ENCODE data around the gene PAQR9.

The PAQR9 gene

GRCh38 chr3:142943349-142943748 is 20.1 kb downstream of the PAQR9 start:
- H3K27ac ChIP-seq (ENCODE audit: low read depth, low read length) = no peak overlapping the region
- no peaks in the 10 kb centered on the region for H3K36me3 ChIP-seq (ENCODE audit: control insufficient read depth in 1 of 2, insufficient read depth in 2 of 2, low read length in 2 of 2)
- no peak overlapping the region for H3K9ac ChIP-seq (ENCODE audit: low read depth in 1 of 2, low read length in 2 of 2)
- peaks cover 0 to 3% of the 10 kb centered on the region in 2 donors for H3K4me1 ChIP-seq (ENCODE audit: control insufficient read depth in 1 of 2, insufficient read depth in 2 of 2, low read length in 2 of 2)
- H3K9me3 ChIP-seq (ENCODE audit: control insufficient read depth in 1 of 2, low read length in 2 of 2) = no peaks in the 10 kb centered on the region
- no peak overlapping the region for H3K4me3 ChIP-seq (ENCODE audit: low read depth in 1 of 2, low read length in 2 of 2)
- peaks cover 6 to 14% of the 10 kb centered on the region in 2 donors for H3K27me3 ChIP-seq (ENCODE audit: control insufficient read depth in 1 of 2, insufficient read depth in 2 of 2, low read length in 2 of 2)

- no peak overlapping the region for H3K4me3 ChIP-seq (ENCODE audit: low read depth in 1 of 2, low read length in 2 of 2)
- no peaks in the 10 kb centered on the region for H3K27me3 ChIP-seq (ENCODE audit: control insufficient read depth in 1 of 2, insufficient read depth in 2 of 2, low read length in 2 of 2)
- H3K4me1 ChIP-seq (ENCODE audit: control insufficient read depth in 1 of 2, insufficient read depth in 2 of 2, low read length in 2 of 2) = peaks cover 0 to 3% of the 10 kb centered on the region in 2 donors
- H3K27ac ChIP-seq (ENCODE audit: low read depth, low read length) = no peak overlapping the region
- H3K36me3 ChIP-seq (ENCODE audit: control insufficient read depth in 1 of 2, insufficient read depth in 2 of 2, low read length in 2 of 2) = no peaks in the 10 kb centered on the region
- H3K9ac ChIP-seq (ENCODE audit: low read depth in 1 of 2, low read length in 2 of 2) = no peak overlapping the region
- H3K9me3 ChIP-seq (ENCODE audit: control insufficient read depth in 1 of 2, low read length in 2 of 2) = no peaks in the 10 kb centered on the region
Measured at GRCh38 chr3:142941373-142942123, 21.9 kb downstream of the PAQR9 start.

- H3K27ac ChIP-seq (ENCODE audit: low read depth, low read length) = no peak overlapping the region
- no peak overlapping the region for H3K9ac ChIP-seq (ENCODE audit: low read depth in 1 of 2, low read length in 2 of 2)
- peaks cover 0 to 3% of the 10 kb centered on the region in 2 donors for H3K4me1 ChIP-seq (ENCODE audit: control insufficient read depth in 1 of 2, insufficient read depth in 2 of 2, low read length in 2 of 2)
- H3K9me3 ChIP-seq (ENCODE audit: control insufficient read depth in 1 of 2, low read length in 2 of 2) = no peaks in the 10 kb centered on the region
- H3K4me3 ChIP-seq (ENCODE audit: low read depth in 1 of 2, low read length in 2 of 2) = no peak overlapping the region
- H3K36me3 ChIP-seq (ENCODE audit: control insufficient read depth in 1 of 2, insufficient read depth in 2 of 2, low read length in 2 of 2) = no peaks in the 10 kb centered on the region
- no peaks in the 10 kb centered on the region for H3K27me3 ChIP-seq (ENCODE audit: control insufficient read depth in 1 of 2, insufficient read depth in 2 of 2, low read length in 2 of 2)
Measured at GRCh38 chr3:142940472-142940871, 23.0 kb downstream of the PAQR9 start.

GRCh38 chr3:142940000-142940399 is 23.5 kb downstream of the PAQR9 start:
- Histone ChIP-seq H3K4me3 (ENCODE audit: low read depth in 1 of 2, low read length in 2 of 2) (no peak overlapping the region), H3K27ac (ENCODE audit: low read depth, low read length) (no peak overlapping the region), H3K9me3 (ENCODE audit: control insufficient read depth in 1 of 2, low read length in 2 of 2) (no peaks in the 10 kb centered on the region), H3K9ac (ENCODE audit: low read depth in 1 of 2, low read length in 2 of 2) (no peak overlapping the region), H3K27me3 (ENCODE audit: control insufficient read depth in 1 of 2, insufficient read depth in 2 of 2, low read length in 2 of 2) (no peaks in the 10 kb centered on the region), H3K4me1 (ENCODE audit: control insufficient read depth in 1 of 2, insufficient read depth in 2 of 2, low read length in 2 of 2) (peaks cover 0 to 3% of the 10 kb centered on the region in 2 donors), H3K36me3 (ENCODE audit: control insufficient read depth in 1 of 2, insufficient read depth in 2 of 2, low read length in 2 of 2) (no peaks in the 10 kb centered on the region)

GRCh38 chr3:142935963-142936362 is 27.5 kb downstream of the PAQR9 start:
- no peak overlapping the region for H3K4me3 ChIP-seq (ENCODE audit: low read depth in 1 of 2, low read length in 2 of 2)

GRCh38 chr3:142934887-142935269 is 28.6 kb downstream of the PAQR9 start:
- Histone ChIP-seq H3K36me3 (ENCODE audit: control insufficient read depth in 1 of 2, insufficient read depth in 2 of 2, low read length in 2 of 2) (no peaks in the 10 kb centered on the region), H3K9ac (ENCODE audit: low read depth in 1 of 2, low read length in 2 of 2) (no peak overlapping the region), H3K9me3 (ENCODE audit: control insufficient read depth in 1 of 2, low read length in 2 of 2) (no peaks in the 10 kb centered on the region), H3K4me1 (ENCODE audit: control insufficient read depth in 1 of 2, insufficient read depth in 2 of 2, low read length in 2 of 2) (no peaks in the 10 kb centered on the region), H3K27me3 (ENCODE audit: control insufficient read depth in 1 of 2, insufficient read depth in 2 of 2, low read length in 2 of 2) (no peaks in the 10 kb centered on the region), H3K4me3 (ENCODE audit: low read depth in 1 of 2, low read length in 2 of 2) (no peak overlapping the region), H3K27ac (ENCODE audit: low read depth, low read length) (no peak overlapping the region)

More at GRCh38 chr3:142935963-142936362, 27.5 kb downstream of the PAQR9 start:
- Histone ChIP-seq H3K27me3 (ENCODE audit: control insufficient read depth in 1 of 2, insufficient read depth in 2 of 2, low read length in 2 of 2) (no peaks in the 10 kb centered on the region), H3K9me3 (ENCODE audit: control insufficient read depth in 1 of 2, low read length in 2 of 2) (no peaks in the 10 kb centered on the region), H3K4me1 (ENCODE audit: control insufficient read depth in 1 of 2, insufficient read depth in 2 of 2, low read length in 2 of 2) (no peaks in the 10 kb centered on the region), H3K9ac (ENCODE audit: low read depth in 1 of 2, low read length in 2 of 2) (no peak overlapping the region), H3K27ac (ENCODE audit: low read depth, low read length) (no peak overlapping the region), H3K36me3 (ENCODE audit: control insufficient read depth in 1 of 2, insufficient read depth in 2 of 2, low read length in 2 of 2) (no peaks in the 10 kb centered on the region)

GRCh38 chr3:142934128-142934886 is 29.2 kb downstream of the PAQR9 start:
- Histone ChIP-seq H3K4me3 (ENCODE audit: low read depth in 1 of 2, low read length in 2 of 2) (no peak overlapping the region), H3K4me1 (ENCODE audit: control insufficient read depth in 1 of 2, insufficient read depth in 2 of 2, low read length in 2 of 2) (no peaks in the 10 kb centered on the region), H3K27me3 (ENCODE audit: control insufficient read depth in 1 of 2, insufficient read depth in 2 of 2, low read length in 2 of 2) (no peaks in the 10 kb centered on the region), H3K27ac (ENCODE audit: low read depth, low read length) (no peak overlapping the region), H3K36me3 (ENCODE audit: control insufficient read depth in 1 of 2, insufficient read depth in 2 of 2, low read length in 2 of 2) (no peaks in the 10 kb centered on the region), H3K9me3 (ENCODE audit: control insufficient read depth in 1 of 2, low read length in 2 of 2) (no peaks in the 10 kb centered on the region), H3K9ac (ENCODE audit: low read depth in 1 of 2, low read length in 2 of 2) (no peak overlapping the region)

GRCh38 chr3:142931222-142931621 is 32.3 kb downstream of the PAQR9 start:
- no peaks in the 10 kb centered on the region for H3K27me3 ChIP-seq (ENCODE audit: control insufficient read depth in 1 of 2, insufficient read depth in 2 of 2, low read length in 2 of 2)
- no peak overlapping the region for H3K4me3 ChIP-seq (ENCODE audit: low read depth in 1 of 2, low read length in 2 of 2)
- H3K36me3 ChIP-seq (ENCODE audit: control insufficient read depth in 1 of 2, insufficient read depth in 2 of 2, low read length in 2 of 2) = no peaks in the 10 kb centered on the region
- H3K9ac ChIP-seq (ENCODE audit: low read depth in 1 of 2, low read length in 2 of 2) = no peak overlapping the region
- no peak overlapping the region for H3K27ac ChIP-seq (ENCODE audit: low read depth, low read length)
- H3K4me1 ChIP-seq (ENCODE audit: control insufficient read depth in 1 of 2, insufficient read depth in 2 of 2, low read length in 2 of 2) = no peaks in the 10 kb centered on the region
- H3K9me3 ChIP-seq (ENCODE audit: control insufficient read depth in 1 of 2, low read length in 2 of 2) = no peaks in the 10 kb centered on the region

- Histone ChIP-seq H3K9me3 (ENCODE audit: control insufficient read depth in 1 of 2, low read length in 2 of 2) (no peaks in the 10 kb centered on the region), H3K9ac (ENCODE audit: low read depth in 1 of 2, low read length in 2 of 2) (no peak overlapping the region), H3K27me3 (ENCODE audit: control insufficient read depth in 1 of 2, insufficient read depth in 2 of 2, low read length in 2 of 2) (no peaks in the 10 kb centered on the region), H3K27ac (ENCODE audit: low read depth, low read length) (no peak overlapping the region), H3K36me3 (ENCODE audit: control insufficient read depth in 1 of 2, insufficient read depth in 2 of 2, low read length in 2 of 2) (no peaks in the 10 kb centered on the region), H3K4me3 (ENCODE audit: low read depth in 1 of 2, low read length in 2 of 2) (no peak overlapping the region), H3K4me1 (ENCODE audit: control insufficient read depth in 1 of 2, insufficient read depth in 2 of 2, low read length in 2 of 2) (no peaks in the 10 kb centered on the region)
Measured at GRCh38 chr3:142930463-142930862, 33.0 kb downstream of the PAQR9 start.

GRCh38 chr3:142929890-142930289 is 33.6 kb downstream of the PAQR9 start:
- no peak overlapping the region for H3K4me3 ChIP-seq (ENCODE audit: low read depth in 1 of 2, low read length in 2 of 2)
- H3K27ac ChIP-seq (ENCODE audit: low read depth, low read length) = no peak overlapping the region
- H3K4me1 ChIP-seq (ENCODE audit: control insufficient read depth in 1 of 2, insufficient read depth in 2 of 2, low read length in 2 of 2) = no peaks in the 10 kb centered on the region
- H3K9me3 ChIP-seq (ENCODE audit: control insufficient read depth in 1 of 2, low read length in 2 of 2) = no peaks in the 10 kb centered on the region
- no peaks in the 10 kb centered on the region for H3K27me3 ChIP-seq (ENCODE audit: control insufficient read depth in 1 of 2, insufficient read depth in 2 of 2, low read length in 2 of 2)
- H3K36me3 ChIP-seq (ENCODE audit: control insufficient read depth in 1 of 2, insufficient read depth in 2 of 2, low read length in 2 of 2) = no peaks in the 10 kb centered on the region
- no peak overlapping the region for H3K9ac ChIP-seq (ENCODE audit: low read depth in 1 of 2, low read length in 2 of 2)
